ENCODE measurements around the gene ALDH7A1.
"Not testable (repeated sequence)": the region's sequence is repeated elsewhere in the genome, so short reads cannot be mapped to it uniquely, and the experiment has no call there.

ALDH7A1 gene

GRCh38 chr5:126562823-126563222 lies 32.2 kb downstream of the ALDH7A1 start:
- POLR2A ChIA-PET (ENCODE audit: low non-redundant PET), result no interaction called here
- CTCF ChIA-PET, result interaction anchor here (0.7 to 1.4 kb wide), 3 partner anchors 38 to 222 kb away, joined by 3 read pairs; partner anchors contain the start of gene PHAX
- TF ChIP-seq CTCF (conservative IDR thresholded peaks at IDR 0.05; ENCODE audit: low read depth), result no peak

GRCh38 chr5:126561908-126562307 lies 33.1 kb downstream of the ALDH7A1 start:
- TF ChIP-seq CTCF (conservative IDR thresholded peaks at IDR 0.05; ENCODE audit: low read depth), result no peak
- POLR2A ChIA-PET (ENCODE audit: low non-redundant PET), result no interaction called here
- H3K27ac ChIP-seq, result no peak overlapping the region
- no peak for DNase-seq (ENCODE audit: low spot score)
- CTCF ChIA-PET, result interaction anchor here (0.5 to 1.4 kb wide), 3 partner anchors 39 to 960 kb away, joined by 3 read pairs; partner anchors contain the start of gene PHAX

More at GRCh38 chr5:126562823-126563222, 32.2 kb downstream of the ALDH7A1 start:
- H3K27ac ChIP-seq, result no peak overlapping the region
- DNase-seq (ENCODE audit: low spot score), result no peak

GRCh38 chr5:126555101-126555500 lies 39.9 kb downstream of the ALDH7A1 start:
- DNase-seq (ENCODE audit: low spot score); CTCF ChIA-PET; H3K27ac ChIP-seq; POLR2A ChIA-PET (ENCODE audit: low non-redundant PET): not testable (repeated sequence)

GRCh38 chr5:126552614-126553013 lies 42.4 kb downstream of the ALDH7A1 start:
- CTCF ChIA-PET, result interaction anchor here (0.7 kb wide), 1 partner anchor 14 kb away, joined by 6 read pairs; no protein-coding TSS in a partner anchor
- H3K27ac ChIP-seq, result no peak overlapping the region
- DNase-seq (ENCODE audit: low spot score), result no peak
- POLR2A ChIA-PET (ENCODE audit: low non-redundant PET), result no interaction called here
- TF ChIP-seq CTCF (conservative IDR thresholded peaks at IDR 0.05; ENCODE audit: low read depth), result no peak

- CTCF ChIA-PET, result interaction anchor here (0.7 to 1.2 kb wide), 3 partner anchors 54 to 192 kb away, joined by 3 to 4 read pairs (median 3); partner anchors contain the start of gene PHAX
- no peak overlapping the region for H3K27ac ChIP-seq
- DNase-seq (ENCODE audit: low spot score), result peak; percentile 56
- peak; percentile 67 for TF ChIP-seq CTCF (conservative IDR thresholded peaks at IDR 0.05; ENCODE audit: low read depth)
- POLR2A ChIA-PET (ENCODE audit: low non-redundant PET), result no interaction called here
These were observed 50.8 kb downstream of the ALDH7A1 start for GRCh38 chr5:126544087-126544740.

GRCh38 chr5:126543660-126544059 lies 51.4 kb downstream of the ALDH7A1 start:
- ChIA-PET POLR2A (ENCODE audit: low non-redundant PET) (no interaction called here), CTCF (interaction anchor here (0.5 to 1.2 kb wide), 7 partner anchors 54 to 251 kb away, joined by 3 to 4 read pairs (median 3); no protein-coding TSS in a partner anchor)
- no peak overlapping the region for H3K27ac ChIP-seq
- no peak for TF ChIP-seq CTCF (conservative IDR thresholded peaks at IDR 0.05; ENCODE audit: low read depth)
- DNase-seq (ENCODE audit: low spot score), result no peak

- POLR2A ChIA-PET (ENCODE audit: low non-redundant PET), result no interaction called here
- H3K27ac ChIP-seq, result no peak overlapping the region
- no peak for TF ChIP-seq CTCF (conservative IDR thresholded peaks at IDR 0.05; ENCODE audit: low read depth)
- CTCF ChIA-PET, result interaction anchor here (0.5 to 1.0 kb wide), 6 partner anchors 102 to 252 kb away, joined by 3 to 4 read pairs (median 3); no protein-coding TSS in a partner anchor
- DNase-seq (ENCODE audit: low spot score), result no peak
These were observed 52.0 kb downstream of the ALDH7A1 start for GRCh38 chr5:126543009-126543408.
